NCI-H446 (cell line): ENCODE data around the gene C11orf58.
A peak's percentile ranks its signal among the peaks of the same experiment; 100 is the strongest.

ENCODE experiments used
- DNase-seq, 2 experiments: peaks; one replicate each; lab custom pipeline; 2025; lab: John Stamatoyannopoulos, UW

The C11orf58 gene

DNA sequence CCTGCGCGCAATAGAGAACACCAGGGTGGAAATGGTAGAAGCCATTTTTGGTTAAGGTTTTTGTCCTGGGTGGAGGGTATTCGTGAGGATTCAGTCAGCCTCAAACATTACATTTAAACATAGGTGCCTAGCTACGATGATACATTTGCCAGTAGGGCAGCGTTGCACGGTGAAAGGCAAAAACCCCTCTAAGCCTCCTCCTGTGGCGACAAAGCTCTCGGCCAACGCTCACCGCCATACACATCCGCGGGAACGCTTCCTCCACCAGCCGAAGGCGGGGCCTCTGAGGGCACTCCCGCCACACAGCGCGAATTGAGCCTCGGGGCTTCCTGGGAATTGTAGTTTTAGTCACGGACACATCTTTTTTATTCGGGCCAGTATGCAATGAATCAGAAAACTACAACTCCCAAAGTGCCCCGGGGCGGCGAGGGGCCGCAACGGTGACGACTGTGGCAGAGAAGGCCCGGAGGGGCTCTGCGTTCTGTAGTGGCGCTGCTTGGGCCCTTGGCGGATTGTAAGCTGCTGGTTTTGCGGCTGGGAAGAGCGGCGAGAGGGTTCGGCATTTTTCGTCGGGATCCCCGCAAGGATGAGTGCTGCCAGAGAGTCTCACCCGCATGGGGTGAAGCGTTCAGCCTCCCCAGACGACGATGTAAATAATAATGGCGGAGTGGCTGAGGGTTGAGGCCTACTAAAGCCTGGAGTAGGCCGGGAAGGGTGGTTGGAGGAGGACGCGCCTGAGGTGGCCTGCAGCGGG lies at the start of gene C11orf58:
TSS of gene C11orf58 (plus strand) at position 455 of the 754 bp plus-strand sequence. CDS start at position 587, 132 bp downstream.
- peak; percentile 94 to 99 for DNase-seq

DNA sequence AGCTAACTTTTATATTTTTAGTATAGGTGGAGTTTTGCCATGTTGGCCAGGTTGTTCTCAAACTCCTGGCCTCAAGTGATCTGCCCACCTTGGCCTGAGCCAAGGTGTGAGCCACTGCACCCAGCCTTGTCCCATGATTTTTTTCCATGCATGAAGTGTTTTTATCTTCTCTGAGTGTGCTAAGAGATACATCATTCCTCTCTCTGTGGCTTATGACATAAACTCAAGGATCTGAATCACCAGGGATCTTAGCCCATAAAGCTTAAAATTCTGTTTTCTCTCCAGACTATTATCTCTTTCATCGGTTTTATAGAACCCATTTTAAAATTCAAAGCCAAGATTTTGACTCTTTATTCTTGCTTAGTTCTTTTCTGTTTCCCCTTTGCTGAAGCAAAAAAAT lies 48.4 kb upstream of the C11orf58 start:
- no peak for DNase-seq

DNA sequence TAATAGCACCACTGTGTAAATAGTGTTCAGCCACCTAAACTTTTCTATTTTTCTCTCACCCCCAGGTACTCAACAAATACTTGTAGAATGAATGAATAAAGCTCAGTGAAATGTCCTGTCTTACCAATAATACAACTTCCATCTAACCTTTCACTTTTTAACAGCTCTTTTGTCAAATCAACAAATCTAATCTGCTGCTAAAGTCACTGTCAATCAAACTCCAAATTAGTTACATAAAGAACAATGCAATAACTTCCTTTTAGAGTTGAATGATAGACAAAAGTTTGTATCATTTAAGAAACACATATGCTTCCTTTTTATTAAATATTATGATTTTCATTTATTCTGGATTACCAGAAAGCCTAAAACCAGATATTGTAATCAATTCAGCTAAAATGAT lies 34.7 kb upstream of the C11orf58 start:
- DNase-seq: no peak

DNA sequence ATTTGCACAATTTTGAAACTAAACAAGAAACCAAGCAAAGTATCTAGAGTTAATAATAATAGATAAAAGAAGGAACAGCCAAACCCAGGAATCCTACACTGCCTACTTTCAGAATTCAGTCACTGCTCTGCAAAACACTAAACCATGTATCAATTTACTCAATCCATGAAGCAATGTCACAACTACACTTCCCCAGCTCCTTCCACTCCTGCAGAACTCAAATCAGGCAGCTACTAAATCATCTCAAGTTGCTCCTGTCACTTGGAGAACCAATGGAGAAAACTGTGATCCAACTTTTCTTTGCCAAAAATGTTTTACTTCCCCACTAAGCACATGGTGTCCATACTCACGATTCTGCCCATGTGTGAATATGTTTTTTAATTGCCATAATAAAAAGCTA lies 24.9 kb upstream of the C11orf58 start:
- DNase-seq: no peak

DNA sequence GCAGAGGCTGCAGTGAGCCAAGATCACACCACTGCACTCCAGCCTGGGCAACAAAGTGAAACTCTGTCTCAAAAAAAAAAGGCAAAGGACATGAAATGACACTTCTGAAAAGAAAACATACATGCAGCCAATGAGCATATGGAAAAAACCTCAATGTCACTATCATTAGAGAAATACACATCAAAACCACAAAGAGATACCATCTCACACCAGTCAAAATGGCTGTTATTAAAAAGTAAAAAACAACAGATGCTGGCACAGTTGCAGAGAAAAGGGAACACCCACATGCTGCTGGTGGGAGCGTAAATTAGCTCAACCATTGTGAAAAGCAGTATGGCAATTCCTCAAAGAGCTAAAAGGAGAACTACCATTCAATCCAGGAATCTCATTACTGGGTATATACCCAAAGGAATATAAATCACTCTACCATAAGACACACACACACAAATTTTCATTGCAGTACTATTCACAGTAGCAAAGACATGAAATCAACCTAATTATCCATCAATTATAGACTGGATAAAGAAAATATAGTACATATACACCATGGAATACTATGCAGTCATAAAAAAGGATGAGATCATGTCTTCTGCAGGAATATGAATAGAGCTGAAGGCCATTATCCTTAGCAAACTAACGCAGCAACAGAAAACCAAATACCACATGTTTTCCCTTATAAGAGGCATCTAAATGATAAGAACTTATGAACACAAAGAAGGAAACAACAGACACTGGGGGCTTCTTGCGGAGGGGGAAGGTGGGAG lies 15.7 kb upstream of the C11orf58 start:
- no peak for DNase-seq

DNA sequence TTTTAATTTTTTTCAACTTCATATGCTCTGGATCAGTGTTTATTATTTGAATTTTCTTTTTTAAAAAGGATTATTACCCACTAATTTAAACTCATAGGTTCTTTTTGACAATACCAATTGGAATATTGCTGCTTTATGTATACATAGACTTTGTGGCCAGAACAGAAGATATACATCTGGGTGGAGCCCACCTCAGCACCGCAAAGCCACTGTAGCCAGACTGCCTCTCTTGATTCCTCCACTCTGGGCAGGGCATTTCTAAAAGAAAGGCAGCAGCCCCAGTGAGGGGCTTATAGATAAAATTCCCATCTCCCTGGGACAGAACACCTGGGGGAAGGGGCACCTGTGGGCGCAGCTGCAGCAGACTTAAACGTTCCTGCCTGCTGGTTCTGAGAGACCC lies 10.6 kb upstream of the C11orf58 start:
- no peak for DNase-seq

DNA sequence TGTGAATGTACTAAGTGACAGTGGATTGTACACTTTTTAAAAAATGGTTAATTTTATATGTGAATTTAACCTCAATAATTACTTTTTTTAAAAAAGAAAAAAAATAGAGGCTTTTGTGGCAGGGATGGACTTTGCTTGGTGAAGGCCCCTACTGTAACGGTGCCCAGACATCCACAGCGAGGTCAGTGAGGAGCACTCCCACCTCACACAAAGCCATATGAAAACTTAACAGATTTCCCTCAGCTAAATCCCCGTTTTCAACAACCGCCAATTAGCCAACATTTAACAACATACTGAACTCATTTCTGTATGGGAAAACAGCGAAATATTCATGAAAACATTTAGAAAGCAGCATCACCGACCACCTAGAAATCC lies 642 bp upstream of the C11orf58 start:
- DNase-seq: no peak

DNA sequence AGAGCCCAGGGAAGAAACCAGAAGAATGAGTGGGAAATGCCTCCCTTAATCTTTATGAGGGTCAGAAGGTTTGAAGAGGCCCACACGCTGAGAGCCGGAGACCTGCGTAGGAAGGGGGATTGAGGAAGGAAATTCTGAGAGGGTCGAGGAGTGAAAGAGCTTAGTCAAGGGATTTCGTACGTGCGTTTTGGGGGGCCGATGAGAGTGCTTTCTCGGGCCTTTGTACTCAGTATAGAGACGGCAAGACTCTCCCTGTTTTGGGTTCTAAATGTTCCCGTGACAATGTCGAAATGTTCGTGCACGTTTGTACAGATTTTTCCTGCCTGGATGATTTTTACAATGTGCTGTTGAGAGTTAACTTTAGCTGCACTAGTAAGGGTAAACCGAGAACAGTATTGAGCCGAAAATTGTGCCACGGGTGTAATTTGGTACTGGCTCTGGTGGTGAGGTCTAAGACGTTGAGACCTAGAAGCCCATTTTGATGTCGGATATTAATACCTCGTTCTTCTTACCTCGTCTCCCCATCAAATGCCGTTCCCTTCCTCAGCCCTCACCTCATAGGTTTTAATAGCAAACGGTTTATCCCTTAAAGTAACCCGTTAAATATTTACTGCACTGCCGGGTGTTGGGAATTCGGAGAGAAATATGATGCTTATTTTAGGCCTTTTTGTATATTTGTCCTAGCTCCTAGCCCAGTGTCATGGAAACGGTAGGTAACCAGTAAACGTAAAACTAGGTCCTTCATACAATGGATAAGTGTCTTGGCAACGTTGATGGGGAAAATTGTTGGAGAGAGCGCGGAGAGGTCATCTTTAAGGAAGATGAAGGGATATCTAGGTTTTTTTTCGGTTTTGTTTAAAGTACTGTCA lies 734 bp downstream of the C11orf58 start:
- DNase-seq: no peak

DNA sequence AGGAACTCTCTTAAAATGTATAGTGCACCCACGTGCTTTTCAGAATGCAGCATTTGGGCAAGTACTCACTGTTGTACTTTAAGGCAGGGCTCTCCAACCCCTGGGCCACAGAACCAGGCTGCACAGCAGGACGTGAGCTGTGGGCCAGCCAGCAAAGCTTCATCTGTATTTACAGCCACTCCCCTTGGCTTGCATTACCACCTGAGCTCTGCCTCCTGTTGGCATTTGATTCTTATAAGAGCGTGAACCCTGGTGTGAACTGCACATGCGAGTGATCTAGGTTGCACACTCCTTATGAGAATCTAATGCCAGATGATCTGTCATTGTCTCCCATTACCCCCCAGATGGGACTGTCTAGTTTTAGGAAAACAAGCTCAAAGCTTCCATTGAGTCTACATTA lies 3.0 kb downstream of the C11orf58 start:
- no peak for DNase-seq

DNA sequence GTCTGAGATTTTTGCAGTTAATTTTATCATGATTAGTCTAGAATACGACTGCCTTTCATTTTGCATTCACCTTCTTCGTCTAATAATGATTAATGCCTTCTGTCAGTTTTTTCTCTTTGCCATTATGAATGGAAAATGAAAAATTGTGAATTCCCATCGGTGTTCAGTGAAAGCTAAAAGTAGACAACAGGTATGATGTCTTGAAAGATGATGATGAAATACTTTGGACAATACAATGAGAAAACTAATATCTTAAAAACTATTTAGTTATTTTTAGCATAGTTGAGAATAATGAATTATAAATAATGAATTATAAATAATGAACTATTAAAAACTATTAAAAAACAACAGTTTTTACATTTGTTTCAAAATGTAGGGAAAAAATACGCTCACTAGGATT lies 5.0 kb downstream of the C11orf58 start:
- DNase-seq: no peak

DNA sequence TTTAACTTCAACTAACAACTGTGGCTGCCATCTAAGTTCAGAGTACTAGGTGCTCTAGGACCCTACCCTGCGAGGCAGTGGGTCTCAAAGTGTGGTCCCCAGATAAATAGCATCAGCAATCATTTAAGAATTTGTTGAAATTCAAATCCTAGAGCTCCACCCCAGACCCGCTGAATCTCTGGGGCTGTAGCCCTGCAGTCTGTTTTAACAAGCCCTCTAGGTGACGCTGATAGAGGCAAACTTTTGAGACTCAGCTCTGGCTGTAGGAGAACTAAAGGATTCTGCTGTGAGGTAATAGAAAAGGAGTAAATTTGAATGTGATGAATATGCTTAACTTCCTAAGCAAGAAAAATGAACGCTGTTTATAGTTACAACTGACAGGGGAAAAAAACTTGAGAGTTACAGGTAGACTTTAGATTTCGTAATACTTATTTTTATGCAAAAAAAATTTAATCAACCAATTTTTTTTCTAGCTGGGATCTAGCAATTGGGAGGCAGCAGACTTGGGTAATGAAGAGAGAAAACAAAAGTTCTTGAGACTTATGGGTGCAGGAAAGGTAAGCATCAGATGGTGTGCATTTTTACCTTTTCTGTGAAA lies 5.8 kb downstream of the C11orf58 start:
- no peak for DNase-seq

DNA sequence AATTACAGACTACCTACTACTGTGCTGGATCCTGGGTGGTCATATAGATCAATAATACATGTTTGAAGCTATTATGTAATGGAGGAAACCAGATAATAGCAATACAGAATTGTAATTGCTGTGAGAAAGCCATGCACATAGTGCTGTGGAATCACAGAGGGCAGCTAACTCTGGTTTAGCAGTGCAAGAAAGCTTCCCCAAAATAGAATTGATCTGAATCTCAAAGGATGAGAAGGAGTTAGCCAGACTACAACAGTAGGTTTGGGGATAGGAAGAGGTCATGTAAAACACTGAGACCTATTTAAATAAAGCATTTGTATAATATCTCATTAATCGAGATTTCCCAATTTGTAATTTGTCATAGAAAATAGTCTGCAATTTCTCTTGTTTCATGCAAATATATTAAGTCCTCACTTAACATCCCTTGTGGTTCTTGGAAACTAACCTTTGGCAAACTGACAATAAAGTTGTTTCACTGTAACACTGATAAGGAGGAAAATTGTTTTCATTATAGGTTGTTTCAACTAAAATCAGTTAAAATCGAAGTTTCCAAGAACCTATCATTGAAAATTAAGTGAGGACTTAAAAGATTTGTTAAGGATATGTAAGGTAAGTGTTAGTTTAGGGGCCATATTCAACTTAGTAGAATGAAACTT lies 7.6 kb downstream of the C11orf58 start:
- DNase-seq: no peak

DNA sequence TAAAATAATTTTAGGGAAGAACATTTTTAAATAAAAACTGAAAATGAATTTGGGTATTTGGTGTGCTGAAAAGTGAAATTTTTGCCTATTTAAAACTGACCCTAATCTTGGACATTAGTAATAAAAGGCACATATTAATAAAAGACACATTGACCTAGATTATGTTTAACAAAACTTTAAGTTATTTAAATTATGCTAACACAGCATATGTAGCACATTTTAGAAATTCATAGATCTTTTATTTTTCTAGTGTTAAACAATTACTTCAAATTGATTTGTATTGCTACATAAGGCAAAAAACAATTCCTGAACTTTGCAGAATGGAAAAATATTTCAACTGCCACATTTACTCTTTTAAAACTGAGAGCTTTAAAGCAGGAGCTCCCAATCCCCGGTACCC lies 10.6 kb downstream of the C11orf58 start:
- DNase-seq: no peak

DNA sequence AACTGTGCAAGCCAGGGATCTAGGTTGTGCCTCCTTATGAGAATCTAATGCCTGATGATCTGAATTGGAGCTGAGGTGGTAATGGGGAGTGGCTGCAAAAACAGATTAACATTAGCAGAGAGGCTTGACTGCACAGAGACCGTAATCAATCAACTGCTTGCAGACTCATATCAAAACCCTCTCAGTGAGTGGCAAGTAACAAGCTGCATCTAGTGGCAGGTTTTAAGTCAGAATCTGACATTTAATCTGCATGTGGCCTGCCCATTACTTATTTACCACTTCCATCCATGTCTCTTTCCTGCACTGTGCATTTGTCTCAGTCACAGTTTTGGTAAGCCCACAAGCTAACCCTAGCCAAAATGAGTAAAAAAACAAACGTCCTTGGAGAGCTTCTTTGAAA lies 11.2 kb downstream of the C11orf58 start:
- no peak for DNase-seq

DNA sequence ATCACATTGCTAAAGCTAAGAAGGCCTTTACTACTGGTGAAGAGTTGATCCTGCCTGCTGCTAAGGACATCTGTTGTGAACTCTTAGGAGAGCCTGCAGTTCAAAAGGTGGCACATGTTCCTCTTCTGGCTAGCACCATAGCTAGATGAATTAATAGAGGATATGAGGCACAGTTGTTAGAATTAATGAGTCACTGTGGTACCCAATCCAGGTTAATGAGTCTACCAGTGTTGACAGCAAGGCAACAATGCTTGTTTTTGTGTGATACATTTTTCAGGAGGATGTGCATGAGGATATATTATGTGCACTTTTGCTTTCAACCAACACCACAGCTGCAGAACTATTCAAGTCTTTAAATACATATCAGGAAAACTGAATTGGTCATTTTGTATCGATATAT lies 12.0 kb downstream of the C11orf58 start:
- DNase-seq: no peak

DNA sequence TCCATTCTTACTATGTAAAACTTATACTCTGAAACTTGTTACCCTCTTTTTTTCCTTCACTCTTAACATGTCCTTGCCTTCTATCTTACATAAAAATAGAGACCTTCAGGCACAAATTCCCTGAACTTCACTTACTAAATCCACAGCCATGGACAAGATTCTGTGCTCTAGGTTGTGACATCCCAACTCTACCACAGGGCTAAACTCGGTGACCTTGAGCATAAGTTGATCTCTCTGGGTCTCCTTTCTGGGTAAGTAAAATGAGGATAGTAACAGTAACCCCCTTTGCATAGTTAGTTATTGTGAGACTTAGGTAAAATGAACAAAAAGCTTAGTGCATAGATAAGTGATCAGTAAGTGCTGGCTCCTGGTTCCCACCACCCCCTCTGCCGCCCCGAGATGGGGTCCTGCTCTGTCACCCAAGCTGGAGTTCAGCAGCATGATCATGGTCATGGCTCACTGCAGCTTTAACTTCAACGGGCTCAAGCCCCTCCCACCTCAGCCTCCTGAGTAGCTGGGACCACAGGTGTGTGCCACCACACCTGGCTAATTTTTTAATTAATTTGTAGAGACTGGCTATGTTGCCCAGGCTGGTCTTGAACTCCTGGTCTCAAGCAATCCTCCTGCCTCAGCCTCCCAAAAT lies 20.1 kb downstream of the C11orf58 start:
- DNase-seq: no peak

DNA sequence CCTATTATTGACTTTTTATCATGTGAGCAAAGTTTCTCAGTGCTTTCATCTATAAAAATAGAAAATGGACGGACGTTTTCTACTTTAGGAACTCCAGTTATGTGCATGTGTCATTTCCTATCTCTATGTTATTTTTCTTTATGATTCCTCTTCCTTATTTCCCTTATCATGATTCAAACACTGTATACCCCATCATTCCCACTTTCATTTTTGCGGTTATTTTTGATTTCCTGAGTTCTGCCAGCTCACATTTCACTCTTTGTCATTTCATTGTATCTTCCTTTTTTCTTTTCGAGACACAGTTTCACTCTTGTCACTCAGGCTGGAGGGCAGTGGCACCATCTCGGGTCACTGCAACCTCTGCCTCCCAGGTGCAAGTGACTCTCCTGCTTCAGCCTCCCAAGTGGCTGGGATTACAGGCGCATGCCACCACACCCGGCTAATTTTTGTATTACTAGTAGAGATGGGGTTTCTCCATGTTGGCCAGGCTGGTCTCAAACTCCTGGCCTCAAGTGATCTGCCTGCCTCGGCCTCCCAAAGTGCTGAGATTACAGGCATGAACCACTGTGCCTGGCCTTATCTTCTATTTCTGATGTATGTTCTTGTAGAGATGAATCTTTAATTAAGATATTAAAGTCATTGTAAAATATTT lies 21.5 kb downstream of the C11orf58 start:
- no peak for DNase-seq

DNA sequence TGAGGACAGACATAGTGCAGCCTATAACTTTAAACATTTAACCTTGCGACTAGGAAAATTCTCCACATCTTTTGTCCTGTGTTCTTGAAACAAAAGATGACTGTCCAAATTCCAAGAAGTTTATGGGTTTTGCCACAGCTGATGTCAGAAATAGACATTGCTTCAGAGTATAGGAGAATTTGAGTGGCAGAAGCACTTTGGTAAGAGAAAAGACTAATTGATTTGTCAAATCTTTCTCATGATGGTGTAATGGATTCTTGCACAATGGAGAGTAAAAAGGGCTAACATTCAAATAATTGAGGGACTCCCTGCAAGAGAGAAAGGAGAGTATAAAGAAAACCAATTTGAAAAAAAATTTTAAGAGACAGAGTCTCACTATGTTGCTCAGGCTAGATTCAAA lies 25.3 kb downstream of the C11orf58 start:
- DNase-seq: no peak

DNA sequence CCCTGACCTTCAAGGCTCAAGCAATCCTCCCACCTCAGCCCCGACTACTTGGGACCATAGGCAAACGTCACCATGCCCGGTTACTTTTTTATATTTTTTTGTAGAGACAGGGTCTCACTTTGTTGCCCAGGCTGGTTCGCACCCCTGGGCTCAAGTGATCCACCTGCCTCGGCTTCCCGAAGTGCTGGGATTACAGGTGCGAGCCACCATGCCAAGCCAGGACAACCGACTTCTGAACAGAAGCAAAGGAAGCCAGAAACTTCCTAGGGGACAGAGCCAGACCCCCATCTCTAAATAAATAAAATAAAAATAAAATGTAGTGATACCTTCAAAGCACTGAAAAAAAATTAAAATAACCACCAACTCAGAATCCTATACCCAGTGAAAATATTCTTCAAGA lies 26.4 kb downstream of the C11orf58 start:
- no peak for DNase-seq

DNA sequence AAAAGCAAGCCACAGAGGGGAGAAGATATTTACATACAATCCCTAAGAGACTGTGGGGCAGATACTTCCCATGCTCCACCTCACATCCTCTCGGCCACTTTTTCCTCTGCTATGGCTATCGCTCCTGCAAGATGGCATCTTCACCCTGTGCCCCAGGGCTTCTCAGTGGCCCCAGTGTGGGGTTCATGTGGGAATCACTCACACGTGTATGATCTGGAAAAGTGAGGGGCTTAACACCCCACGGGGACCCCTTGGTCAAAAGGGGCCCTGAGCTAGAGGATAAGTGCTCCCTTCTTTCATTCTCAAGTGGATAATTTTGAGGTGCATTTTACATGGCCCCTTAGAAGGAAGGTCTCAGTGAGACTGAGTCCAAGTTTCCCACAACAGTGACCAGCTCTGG lies 28.7 kb downstream of the C11orf58 start:
- no peak for DNase-seq

DNA sequence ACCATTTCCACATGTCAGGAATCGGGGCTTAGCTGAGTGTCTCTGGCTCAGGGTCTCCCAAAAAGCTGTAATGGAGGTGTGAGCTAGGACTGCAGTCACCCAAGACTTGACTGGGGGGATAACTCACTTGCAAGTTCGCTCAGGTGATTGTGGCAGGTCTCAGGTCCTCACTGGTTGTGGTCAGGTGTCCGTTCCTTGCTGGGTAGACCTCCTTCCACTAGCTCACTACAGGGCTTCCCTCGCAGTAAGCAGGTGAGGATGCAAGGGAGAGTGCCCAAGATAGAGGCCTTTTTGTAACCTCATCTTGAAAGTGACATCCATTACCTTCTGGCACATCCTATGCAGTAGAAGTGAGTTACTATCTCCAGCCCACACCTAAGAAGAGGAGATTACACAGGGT lies 29.5 kb downstream of the C11orf58 start:
- no peak for DNase-seq
